ENCODE results near the gene RFC1.

- no peak for TF ChIP-seq REST (IDR thresholded peaks at IDR 0.05; ENCODE audit: insufficient read depth in 1 of 2, low read depth in 2 of 2, low read length in 2 of 2)
- no peak for TF ChIP-seq POLR2AphosphoS5 (IDR thresholded peaks at IDR 0.05; ENCODE audit: low read depth, low read length)
- TF ChIP-seq SIN3A (IDR thresholded peaks at IDR 0.05; ENCODE audit: borderline replicate concordance, insufficient read depth, low read length), result no peak
- no peak for TF ChIP-seq TAF1 (IDR thresholded peaks at IDR 0.05; ENCODE audit: borderline replicate concordance, insufficient read depth, low read length)
These were observed 12.0 kb downstream of the RFC1 start for GRCh38 chr4:39354254-39354552.
